Cardiac muscle cell (in vitro differentiated cells and primary cell): ENCODE data around the gene RAE1. TPM values are rescaled to one million over a fixed set of nuclear protein-coding genes. Genes with fewer than 3 reads are reported as not detected.

Experiments
- DNase-seq, 2 donors: peaks; one replicate each; pipeline versions ENCODE4 v3.0.0 to v3.0.0-alpha.2; 2010 to 2017; ENCODE audit warnings: low read depth in 1 of 2, low spot score in 1 of 2
- H3K27ac ChIP-seq: fragments of 200-600 bp; sonication (generic); 2 replicates; pipeline ENCODE4 v1.5.1; 2016
- H3K27me3 ChIP-seq: fragments of 200-600 bp; sonication (generic); 2 replicates; pipeline ENCODE4 v1.6.0; 2016; ENCODE audit warnings: control low read depth
- H3K36me3 ChIP-seq: fragments of 200-600 bp; sonication (generic); 2 replicates; pipeline ENCODE4 v1.5.1; 2016; ENCODE audit warnings: control low read depth
- H3K4me1 ChIP-seq: fragments of 200-600 bp; sonication (generic); 2 replicates; pipeline ENCODE4 v1.8.1; 2017; ENCODE audit warnings: low read depth, mild to moderate bottlenecking, mixed run types
- H3K4me3 ChIP-seq: fragments of 200-600 bp; sonication (generic); 2 replicates; pipeline ENCODE4 v1.5.1; 2016; ENCODE audit warnings: mild to moderate bottlenecking
- H3K9me3 ChIP-seq: fragments of 200-600 bp; sonication (generic); 2 replicates; pipeline ENCODE4 v1.5.1; 2017; ENCODE audit warnings: low read depth, mild to moderate bottlenecking, control low read depth
- polyA plus RNA-seq: library from polyadenylated mRNA; unstranded; fragments of >200 nt; fragmentation: Nextera tagmentation; extraction: Ambion mirVana; gene quantifications from 2 replicates; pipeline ENCODE4 v1.2.1, GENCODE V29; 2016
- total RNA-seq: library from RNA; depleted of rRNA; stranded (reverse); fragments of >200 nt; gene quantifications from 2 replicates; pipeline ENCODE4 v1.2.3, GENCODE V29; 2016
- TF ChIP-seq, protein P1 (sequence below): IDR thresholded peaks from 2 replicates; pipeline ENCODE4 v1.5.1; 2012; ENCODE audit warnings: low read depth, mild to moderate bottlenecking, low read length

Gene RAE1
- total and polyA plus RNA-seq, 2 experiments from 2014 or later, result 34.2 to 72.4 TPM

DNA sequence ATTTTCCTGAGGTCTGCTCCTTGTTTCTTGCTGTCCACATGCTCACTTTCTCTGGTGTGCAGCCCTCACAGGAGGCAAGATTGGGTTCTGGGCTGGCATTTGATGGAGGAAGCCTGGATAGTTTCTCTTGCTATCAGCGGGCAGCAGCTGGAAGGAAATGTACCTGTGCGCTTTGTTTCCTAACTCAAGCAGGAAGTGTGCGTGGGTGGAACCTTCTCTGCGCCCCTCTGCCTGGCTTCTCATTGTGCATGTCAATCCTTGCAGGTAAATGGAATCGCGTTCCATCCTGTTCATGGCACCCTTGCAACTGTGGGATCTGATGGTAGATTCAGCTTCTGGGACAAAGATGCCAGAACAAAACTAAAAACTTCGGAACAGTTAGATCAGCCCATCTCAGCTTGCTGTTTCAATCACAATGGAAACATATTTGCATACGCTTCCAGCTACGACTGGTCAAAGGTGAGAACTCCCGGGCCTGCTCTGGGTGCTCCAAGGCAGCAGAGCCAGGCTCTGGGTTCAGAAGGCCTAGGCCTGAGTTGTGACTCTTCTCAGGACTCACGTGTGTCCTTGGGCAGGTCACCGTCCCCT, 23.4 kb downstream of the RAE1 start:
- no peak for DNase-seq
- Histone ChIP-seq H3K4me3 (no peak overlapping the region), H3K9me3 (no peaks in the 10 kb centered on the region), H3K27me3 (no peaks in the 10 kb centered on the region), H3K36me3 (peaks cover 71% of the 10 kb centered on the region), H3K27ac (no peak overlapping the region), H3K4me1 (no peaks in the 10 kb centered on the region)
- TF ChIP-seq, protein P1, sequence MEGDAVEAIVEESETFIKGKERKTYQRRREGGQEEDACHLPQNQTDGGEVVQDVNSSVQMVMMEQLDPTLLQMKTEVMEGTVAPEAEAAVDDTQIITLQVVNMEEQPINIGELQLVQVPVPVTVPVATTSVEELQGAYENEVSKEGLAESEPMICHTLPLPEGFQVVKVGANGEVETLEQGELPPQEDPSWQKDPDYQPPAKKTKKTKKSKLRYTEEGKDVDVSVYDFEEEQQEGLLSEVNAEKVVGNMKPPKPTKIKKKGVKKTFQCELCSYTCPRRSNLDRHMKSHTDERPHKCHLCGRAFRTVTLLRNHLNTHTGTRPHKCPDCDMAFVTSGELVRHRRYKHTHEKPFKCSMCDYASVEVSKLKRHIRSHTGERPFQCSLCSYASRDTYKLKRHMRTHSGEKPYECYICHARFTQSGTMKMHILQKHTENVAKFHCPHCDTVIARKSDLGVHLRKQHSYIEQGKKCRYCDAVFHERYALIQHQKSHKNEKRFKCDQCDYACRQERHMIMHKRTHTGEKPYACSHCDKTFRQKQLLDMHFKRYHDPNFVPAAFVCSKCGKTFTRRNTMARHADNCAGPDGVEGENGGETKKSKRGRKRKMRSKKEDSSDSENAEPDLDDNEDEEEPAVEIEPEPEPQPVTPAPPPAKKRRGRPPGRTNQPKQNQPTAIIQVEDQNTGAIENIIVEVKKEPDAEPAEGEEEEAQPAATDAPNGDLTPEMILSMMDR, result no peak

DNA sequence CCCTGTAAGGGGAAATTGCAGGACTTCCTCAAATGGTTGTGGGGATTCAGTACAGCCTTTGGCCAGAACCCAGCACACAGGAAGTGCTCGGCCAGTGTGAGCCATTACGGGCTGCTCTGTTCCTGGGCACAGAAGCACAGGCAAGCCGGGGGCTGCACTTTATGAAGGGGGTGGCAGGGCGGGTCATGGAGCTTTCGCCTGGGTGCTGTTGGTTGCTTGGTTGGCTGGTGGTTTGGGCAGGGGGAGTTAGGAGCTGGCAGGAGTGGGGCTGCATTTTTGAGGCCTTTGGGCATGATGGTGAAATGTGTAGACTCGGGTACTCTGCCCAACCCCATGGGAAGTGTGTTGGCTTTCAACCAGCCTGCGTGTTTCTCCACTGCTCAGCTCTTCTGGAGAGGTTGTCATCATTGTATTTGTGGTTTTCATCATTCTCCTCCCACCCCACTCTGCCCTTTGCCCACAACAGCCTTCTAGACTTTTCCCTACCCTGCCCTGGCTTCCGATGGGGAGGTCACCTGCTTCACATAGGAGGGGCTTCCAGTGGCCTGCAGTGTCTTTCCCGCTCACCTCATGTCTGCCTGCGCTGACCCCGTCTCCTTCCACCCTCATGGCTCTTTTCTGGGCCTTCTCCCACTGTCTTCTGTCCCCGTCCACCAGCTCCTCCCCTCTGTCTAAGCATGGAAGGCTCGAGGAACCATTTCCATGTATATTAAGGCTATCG, 24.0 kb downstream of the RAE1 start:
- H3K27me3 ChIP-seq, result no peaks in the 10 kb centered on the region
- H3K4me1 ChIP-seq, result no peaks in the 10 kb centered on the region
- DNase-seq, result no peak
- H3K27ac ChIP-seq, result no peak overlapping the region
- TF ChIP-seq, protein P1, result no peak
- H3K9me3 ChIP-seq, result no peaks in the 10 kb centered on the region
- no peak overlapping the region for H3K4me3 ChIP-seq
- H3K36me3 ChIP-seq, result peaks cover 65% of the 10 kb centered on the region

DNA sequence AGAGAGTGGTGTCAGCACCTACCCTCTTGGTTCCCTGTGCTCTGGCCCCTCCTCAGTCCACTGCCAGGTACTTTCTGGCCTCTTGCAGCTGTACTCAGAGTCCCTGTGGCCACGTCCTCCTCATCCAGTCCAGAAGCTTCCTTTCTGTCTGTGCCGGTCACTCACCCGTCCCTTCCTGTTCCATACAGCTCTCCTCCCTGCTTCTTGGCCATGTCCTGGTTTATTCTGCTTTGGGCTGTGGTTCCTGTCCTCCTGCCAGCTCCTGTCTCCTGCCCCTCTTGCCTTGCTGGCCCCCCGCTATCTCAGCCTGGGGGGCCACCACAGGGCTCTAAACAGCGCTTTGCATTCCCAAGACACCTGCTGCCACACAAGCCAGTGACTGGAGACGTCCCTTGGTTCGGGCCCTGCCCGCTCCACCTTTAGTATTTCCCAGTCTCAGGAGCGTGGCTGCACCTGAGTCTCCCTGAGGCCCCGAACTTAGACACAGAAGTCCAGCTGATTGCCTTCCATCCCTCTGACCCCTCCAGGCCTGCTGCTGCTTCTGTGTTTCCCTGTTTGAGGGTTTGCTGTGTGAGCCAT, 24.7 kb downstream of the RAE1 start:
- no peak for DNase-seq
- Histone ChIP-seq H3K4me3 (no peak overlapping the region), H3K9me3 (no peaks in the 10 kb centered on the region), H3K4me1 (no peaks in the 10 kb centered on the region), H3K27ac (no peak overlapping the region), H3K27me3 (no peaks in the 10 kb centered on the region), H3K36me3 (peaks cover 62% of the 10 kb centered on the region)
- TF ChIP-seq, protein P1, result no peak

DNA sequence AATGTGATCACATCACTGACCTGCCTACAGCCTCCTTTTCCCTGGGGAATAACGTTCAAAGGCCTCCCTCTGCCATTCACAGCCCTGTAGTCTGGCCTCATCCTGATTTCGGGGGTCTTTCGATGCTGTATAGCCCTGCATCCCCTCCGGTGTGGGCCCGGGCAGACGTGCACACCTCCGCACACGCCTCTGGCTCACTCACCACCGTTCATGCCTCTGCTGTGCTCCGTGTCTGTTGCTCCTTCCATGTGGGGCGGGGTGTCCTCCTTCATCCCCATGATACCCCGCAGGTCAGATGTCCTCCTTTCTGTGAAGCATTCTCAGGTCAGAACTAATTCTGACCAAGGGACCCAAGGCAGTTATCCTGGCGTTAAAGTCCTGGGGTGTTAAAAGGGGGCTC, 26.3 kb downstream of the RAE1 start:
- Histone ChIP-seq H3K27me3 (no peaks in the 10 kb centered on the region), H3K9me3 (no peaks in the 10 kb centered on the region), H3K27ac (no peak overlapping the region), H3K4me3 (no peak overlapping the region), H3K4me1 (no peaks in the 10 kb centered on the region), H3K36me3 (peaks cover 52% of the 10 kb centered on the region)
- TF ChIP-seq, protein P1, result no peak
- no peak for DNase-seq

DNA sequence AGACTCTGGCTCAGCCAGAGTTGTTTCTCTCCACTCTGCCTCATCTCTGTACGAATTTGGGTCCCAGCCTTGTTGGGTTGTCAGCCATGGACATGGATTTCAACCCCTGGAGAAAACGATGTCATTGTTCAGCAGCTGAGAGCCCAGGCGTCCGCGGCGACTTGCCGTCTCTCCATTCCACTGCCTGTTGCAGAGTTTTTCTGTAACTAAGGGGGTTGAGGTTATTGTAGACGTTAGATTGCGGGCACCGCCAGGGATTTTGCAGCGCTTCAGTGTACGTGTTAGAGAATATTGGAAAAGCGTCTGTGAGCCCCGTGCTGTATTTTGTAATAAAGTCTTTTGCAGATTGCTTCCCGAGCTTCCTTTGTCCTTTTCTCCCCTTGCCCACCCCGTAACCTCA, 27.1 kb downstream of the RAE1 start:
- no peaks in the 10 kb centered on the region for H3K4me1 ChIP-seq
- H3K27ac ChIP-seq, result no peak overlapping the region
- H3K27me3 ChIP-seq, result no peaks in the 10 kb centered on the region
- peaks cover 48% of the 10 kb centered on the region for H3K36me3 ChIP-seq
- DNase-seq, result no peak
- H3K4me3 ChIP-seq, result no peak overlapping the region
- TF ChIP-seq, protein P1, result no peak
- H3K9me3 ChIP-seq, result no peaks in the 10 kb centered on the region
